NCI-H1417 treated with DMSO at 0.1 percent for 48 hours (cell line): ENCODE results near the gene KCTD16.

ENCODE experiments used
- DNase-seq: peaks from one replicate; lab custom pipeline; 2025; lab: John Stamatoyannopoulos, UW

The KCTD16 gene

GRCh38 chr5:144284931-144285502, 114.3 kb downstream of the KCTD16 start:
- DNase-seq, result no peak

GRCh38 chr5:144289277-144289676, 118.6 kb downstream of the KCTD16 start:
- no peak for DNase-seq

GRCh38 chr5:144292029-144292428, 121.4 kb downstream of the KCTD16 start:
- DNase-seq, result no peak

- no peak for DNase-seq
These were observed 124.6 kb downstream of the KCTD16 start for GRCh38 chr5:144295284-144295683.

- DNase-seq, result no peak
These were observed 126.4 kb downstream of the KCTD16 start for GRCh38 chr5:144297081-144297480.

- DNase-seq, result no peak
These were observed 128.0 kb downstream of the KCTD16 start for GRCh38 chr5:144298658-144299057.

GRCh38 chr5:144304688-144305087, 134.0 kb downstream of the KCTD16 start:
- no peak for DNase-seq

GRCh38 chr5:144307736-144308135, 137.1 kb downstream of the KCTD16 start:
- no peak for DNase-seq

GRCh38 chr5:144308174-144308573, 137.5 kb downstream of the KCTD16 start:
- no peak for DNase-seq

- DNase-seq, result no peak
These were observed 138.4 kb downstream of the KCTD16 start for GRCh38 chr5:144308906-144309670.

- DNase-seq, result no peak
These were observed 139.9 kb downstream of the KCTD16 start for GRCh38 chr5:144310621-144311020.

- no peak for DNase-seq
These were observed 142.6 kb downstream of the KCTD16 start for GRCh38 chr5:144313147-144313726.

- no peak for DNase-seq
These were observed 144.4 kb downstream of the KCTD16 start for GRCh38 chr5:144315026-144315425.

- no peak for DNase-seq
These were observed 145.4 kb downstream of the KCTD16 start for GRCh38 chr5:144315994-144316634.

- no peak for DNase-seq
These were observed 147.3 kb downstream of the KCTD16 start for GRCh38 chr5:144318011-144318410.

- no peak for DNase-seq
These were observed 147.8 kb downstream of the KCTD16 start for GRCh38 chr5:144318460-144318859.

GRCh38 chr5:144323181-144323580, 152.5 kb downstream of the KCTD16 start:
- no peak for DNase-seq

- DNase-seq, result no peak
These were observed 154.9 kb downstream of the KCTD16 start for GRCh38 chr5:144325532-144325931.

- DNase-seq, result no peak
These were observed 157.8 kb downstream of the KCTD16 start for GRCh38 chr5:144328494-144328893.

- DNase-seq, result no peak
These were observed 158.3 kb downstream of the KCTD16 start for GRCh38 chr5:144328980-144329379.

GRCh38 chr5:144329681-144330080, 159.0 kb downstream of the KCTD16 start:
- DNase-seq, result no peak

GRCh38 chr5:144331361-144331760, 160.7 kb downstream of the KCTD16 start:
- no peak for DNase-seq

GRCh38 chr5:144332265-144332664, 161.6 kb downstream of the KCTD16 start:
- no peak for DNase-seq
